HG03442 (cell line): Measurements from ENCODE around the gene TNKS2.
"Not testable (repeated sequence)": the region's sequence is repeated elsewhere in the genome, so short reads cannot be mapped to it uniquely, and the experiment has no call there.

ENCODE experiments used
- ATAC-seq: cut with Tn5 transposase; IDR thresholded peaks from one replicate; pipeline ENCODE4 v1.9.1; 2021; ENCODE audit warnings: mild to moderate bottlenecking, moderate library complexity; ENCODE audit not compliant: unreplicated experiment

TNKS2 gene

GRCh38 chr10:91864744-91865143 lies 66.5 kb downstream of the TNKS2 start:
- ATAC-seq = no peak

DNA sequence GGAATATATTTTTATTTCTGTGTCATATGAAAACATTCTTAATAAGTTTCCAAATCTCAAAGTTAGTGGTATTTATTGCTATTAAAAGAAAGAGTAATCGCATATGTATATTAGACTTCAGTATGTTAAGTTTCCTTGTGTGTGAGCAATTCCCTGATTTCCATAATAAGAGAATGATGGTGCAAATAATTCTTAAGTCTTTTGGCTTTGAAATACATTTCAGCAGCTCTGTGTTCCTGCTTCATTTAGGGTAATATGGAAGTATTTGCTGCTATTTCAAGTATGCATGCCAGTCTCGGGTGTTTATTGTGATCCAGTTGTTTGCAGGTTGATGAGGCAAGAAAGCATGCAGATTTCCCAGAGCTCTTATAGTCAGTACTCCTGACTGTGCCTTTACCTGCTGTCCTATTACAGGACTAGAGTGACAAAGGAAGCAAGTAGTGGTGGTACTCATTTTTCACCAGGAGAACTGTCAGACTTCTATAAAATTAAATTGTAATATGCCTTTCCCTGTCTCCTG lies 67.4 kb downstream of the TNKS2 start:
- ATAC-seq = no peak

DNA sequence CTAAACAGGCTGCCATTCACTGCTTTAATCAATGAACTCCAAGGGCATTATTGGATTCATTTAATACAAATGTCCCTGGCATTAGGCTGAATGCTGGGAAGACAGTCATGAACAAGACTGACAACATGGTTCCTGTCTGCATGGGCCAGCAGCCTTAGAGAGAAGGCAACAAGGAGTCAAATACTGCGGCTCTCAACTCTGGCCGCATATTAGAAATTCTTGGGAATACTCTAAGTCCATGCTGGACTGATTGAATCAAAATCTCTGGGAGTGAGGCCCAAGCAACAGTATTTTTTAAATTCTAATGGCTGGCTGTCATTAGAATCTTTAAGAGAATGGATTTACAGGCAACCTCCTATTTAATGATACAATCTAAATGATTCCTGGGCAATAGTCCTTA lies 76.9 kb downstream of the TNKS2 start:
- no peak for ATAC-seq

DNA sequence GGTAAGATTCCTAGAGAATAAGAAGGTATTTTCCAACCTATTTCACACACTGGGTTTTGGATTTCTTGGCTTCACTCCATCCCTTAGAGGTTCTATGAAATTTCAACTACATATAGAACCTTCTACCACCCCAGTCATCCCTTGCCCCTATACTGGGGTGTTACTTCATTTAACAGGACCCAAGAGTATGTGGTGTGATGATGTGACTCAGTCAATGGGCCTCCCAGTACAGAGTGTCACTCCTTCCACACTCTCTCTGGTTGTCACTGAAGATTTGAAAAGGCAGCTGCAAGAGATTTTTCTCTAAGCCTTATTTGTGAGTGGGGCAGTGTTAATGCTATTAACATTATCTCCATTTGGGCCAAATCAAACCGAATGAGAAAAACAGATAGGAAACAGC lies 77.6 kb downstream of the TNKS2 start:
- ATAC-seq = no peak

DNA sequence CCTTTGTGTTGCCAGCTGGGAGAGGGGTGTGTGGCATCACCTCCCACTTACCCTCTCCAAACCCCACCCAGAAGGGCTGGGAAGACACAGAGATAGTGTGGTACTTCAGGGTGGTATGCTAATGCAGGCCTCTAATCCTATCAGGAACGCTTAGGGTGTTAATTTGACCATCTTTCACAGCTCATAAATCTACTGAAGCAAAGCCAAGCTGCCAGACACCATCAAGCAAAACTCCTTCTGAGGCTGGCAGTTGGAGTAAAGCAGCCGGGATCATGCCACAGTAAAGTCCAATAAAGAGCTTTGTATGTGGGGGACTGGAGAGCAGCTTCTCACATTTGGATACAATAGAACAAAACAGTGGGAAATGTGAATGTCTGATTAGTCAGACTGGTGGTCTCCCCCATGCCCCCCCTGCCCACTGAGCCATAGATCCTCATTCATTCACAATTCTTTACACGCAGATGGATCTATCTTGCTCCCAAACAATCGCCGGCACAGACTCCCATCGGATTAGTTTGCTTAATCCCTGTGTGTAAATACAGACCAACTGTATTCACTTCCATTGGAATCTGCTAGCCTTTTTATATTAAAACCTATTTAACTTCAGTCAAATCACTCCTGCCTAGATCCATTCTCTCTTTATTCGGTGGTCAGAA lies 81.4 kb downstream of the TNKS2 start:
- no peak for ATAC-seq

GRCh38 chr10:91880310-91880709 lies 82.1 kb downstream of the TNKS2 start:
- no peak for ATAC-seq

GRCh38 chr10:91883549-91884444 lies 85.6 kb downstream of the TNKS2 start:
- no peak for ATAC-seq

- no peak for ATAC-seq
These were observed 86.3 kb downstream of the TNKS2 start for GRCh38 chr10:91884536-91884935.

DNA sequence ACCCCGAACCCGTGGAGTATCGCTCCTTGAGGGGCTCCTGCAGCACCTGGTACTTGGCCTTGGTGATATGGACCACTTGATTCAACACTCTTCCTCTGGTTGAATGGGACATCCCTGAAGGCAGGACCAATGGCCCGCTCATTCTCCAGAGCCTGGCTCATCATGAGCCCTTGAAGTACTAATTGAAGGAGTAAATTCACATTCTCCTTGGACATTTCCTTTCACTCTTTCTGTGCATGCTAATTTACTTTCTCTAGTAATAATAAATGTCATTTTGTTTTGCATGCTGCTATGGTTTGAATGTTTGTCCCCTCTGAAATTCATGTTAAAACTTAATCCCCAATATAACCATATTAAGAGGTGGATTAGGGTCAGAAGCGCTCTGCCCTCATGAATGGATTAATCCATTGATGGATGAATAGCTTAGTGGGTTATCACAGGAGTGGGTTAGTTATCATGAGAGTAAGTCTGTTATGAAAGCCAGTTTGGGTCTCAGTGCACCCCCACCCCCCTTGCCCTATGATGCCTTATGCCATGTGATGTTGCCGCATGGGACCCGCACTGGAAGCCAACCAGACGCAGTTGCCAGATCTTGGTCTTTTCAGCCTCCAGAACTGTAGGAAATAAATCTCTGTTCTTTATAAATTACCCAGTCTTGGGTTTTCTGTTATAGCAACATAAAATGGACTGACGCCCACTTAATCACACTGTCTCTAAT lies 87.3 kb downstream of the TNKS2 start:
- ATAC-seq = no peak

DNA sequence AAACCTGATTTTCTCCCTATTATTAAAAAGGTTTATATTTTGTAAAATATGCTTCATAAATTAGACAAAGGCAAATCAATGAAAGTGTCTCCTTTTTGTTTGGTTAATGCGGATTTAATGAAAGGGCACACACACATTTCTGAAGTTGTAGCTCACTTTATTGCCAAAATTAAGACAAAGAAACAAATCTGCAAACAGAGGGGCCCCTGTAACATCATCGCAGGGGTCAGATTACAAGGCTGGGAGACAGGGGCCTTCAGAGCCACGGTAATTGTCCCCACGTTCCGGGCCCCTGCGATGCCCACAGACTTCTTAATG lies 88.7 kb downstream of the TNKS2 start:
- ATAC-seq = no peak

DNA sequence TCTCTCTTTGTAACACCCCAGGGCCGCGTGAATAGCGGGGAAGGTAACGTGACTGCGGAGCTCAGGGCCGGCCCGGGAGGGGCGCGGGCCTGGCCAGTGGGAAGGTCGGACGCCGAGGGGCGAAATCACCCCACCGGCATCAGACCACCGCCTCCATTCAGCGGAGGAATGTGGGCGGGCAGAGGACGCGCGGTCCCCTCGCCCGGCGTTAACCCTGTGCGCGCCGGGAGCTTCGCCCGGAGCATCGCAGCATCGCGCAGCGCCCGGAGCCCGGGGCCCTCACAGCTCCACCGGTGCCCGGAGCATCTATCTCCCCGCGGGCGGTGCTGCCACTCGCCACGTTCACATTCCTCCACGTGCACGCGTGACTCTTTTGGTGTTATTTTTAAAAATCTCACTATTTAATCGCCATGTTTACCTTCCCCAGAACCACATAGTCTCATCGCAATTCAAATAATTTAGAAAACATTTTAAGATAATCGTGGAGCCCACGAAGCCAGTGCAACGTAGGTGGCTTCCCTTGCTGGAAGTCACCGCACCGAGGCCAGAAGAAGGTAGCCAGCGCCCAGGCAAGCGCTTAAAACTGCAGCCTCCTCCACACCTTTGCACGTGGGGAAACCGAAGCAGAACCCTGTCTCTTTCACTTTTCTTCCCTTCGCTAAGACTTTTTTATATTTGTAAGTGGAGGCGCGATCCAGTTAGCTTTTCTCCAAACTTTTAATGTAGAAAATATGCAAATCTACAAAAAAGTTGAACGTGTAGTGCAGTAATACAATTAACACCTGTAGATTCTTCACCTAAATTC lies 89.2 kb downstream of the TNKS2 start:
- ATAC-seq = peak; percentile 58

GRCh38 chr10:91891125-91892001 lies 93.1 kb downstream of the TNKS2 start:
- ATAC-seq = no peak

DNA sequence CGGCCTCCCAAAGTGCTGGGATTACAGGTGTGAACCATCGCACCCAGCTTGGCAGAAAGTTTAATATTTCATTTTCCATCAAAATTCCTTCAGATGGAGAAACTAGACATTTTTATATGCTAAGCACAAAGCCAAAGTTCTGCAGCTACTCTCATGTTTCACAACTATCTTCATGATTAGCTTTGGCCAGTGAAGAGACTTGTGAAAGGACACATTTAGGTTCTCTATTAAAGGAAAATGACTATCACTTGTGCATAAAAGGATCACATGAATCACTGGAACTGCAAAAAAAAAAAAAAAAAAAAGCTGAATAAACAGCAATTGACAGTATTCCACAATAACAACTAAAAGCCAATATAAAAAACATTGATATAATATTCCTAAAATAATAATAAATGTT lies 94.8 kb downstream of the TNKS2 start:
- no peak for ATAC-seq

- ATAC-seq = not testable (repeated sequence)
These were observed 96.0 kb downstream of the TNKS2 start for GRCh38 chr10:91894261-91894685.

- no peak for ATAC-seq
These were observed 98.1 kb downstream of the TNKS2 start for GRCh38 chr10:91896212-91896756.

GRCh38 chr10:91897421-91897820 lies 99.2 kb downstream of the TNKS2 start:
- ATAC-seq = no peak

DNA sequence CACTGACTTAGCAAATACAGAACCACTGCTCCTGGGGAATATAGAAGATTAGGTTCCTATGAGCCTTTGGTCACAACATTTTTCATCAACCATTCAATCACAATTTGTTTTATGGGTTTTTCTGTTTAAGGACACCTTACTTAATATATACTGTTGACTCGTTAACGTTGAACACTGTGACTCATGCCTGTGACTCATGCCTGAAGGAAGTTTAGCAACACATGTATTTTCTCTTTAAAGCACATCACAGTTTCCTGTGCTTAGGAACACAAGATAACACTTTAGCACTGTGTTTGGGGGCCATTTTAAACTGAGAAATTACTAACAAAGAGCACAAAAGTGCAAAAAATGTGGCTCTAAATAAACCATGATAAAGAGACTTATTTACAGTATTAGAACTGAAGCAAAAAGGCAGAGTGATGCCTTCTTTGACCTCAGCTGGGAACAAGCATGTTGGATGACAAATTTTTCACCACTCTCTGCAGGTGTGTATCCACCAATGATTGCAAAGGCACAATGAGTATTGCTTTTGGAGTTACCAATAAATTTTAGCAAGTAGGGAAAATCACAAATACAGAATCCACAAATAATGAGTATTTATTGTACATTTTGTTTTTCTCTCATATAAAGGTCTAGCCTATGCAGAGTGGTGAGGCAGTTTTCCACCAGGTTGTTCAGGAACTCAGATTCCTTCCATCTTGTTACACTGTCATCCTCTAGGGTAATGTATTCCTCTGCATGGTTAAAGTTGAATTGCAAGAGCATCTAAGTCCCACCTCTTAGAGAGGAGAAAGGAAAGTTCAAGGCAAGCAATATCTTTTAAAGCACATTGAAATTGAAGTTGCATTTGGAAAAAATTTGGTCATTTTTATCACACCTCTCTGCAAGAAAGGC lies 103.8 kb downstream of the TNKS2 start:
- no peak for ATAC-seq

GRCh38 chr10:91907033-91907594 lies 108.9 kb downstream of the TNKS2 start:
- no peak for ATAC-seq
